SJSA1 (cell line): ENCODE results near the gene TGM1. TPM values are rescaled to one million over a fixed set of nuclear protein-coding genes. Genes with fewer than 3 reads are reported as not detected.
"Not testable (repeated sequence)": the region's sequence is repeated elsewhere in the genome, so short reads cannot be mapped to it uniquely, and the experiment has no call there.

ENCODE experiments used
- DNase-seq, 2 experiments: peaks; one replicate each; pipeline ENCODE4 v3.0.0-alpha.2; 2015 to 2020; ENCODE audit warnings: low spot score in 2 of 2, low read depth in 1 of 2
- H3K27ac ChIP-seq: fragments of 250-450 bp; sonication (Bioruptor Pico); 2 replicates; pipeline ENCODE4 v1.5.1; 2020; ENCODE audit warnings: mild to moderate bottlenecking, moderate library complexity
- H3K27me3 ChIP-seq: fragments of 250-450 bp; sonication (Bioruptor Pico); replicated peaks from 2 replicates; pipeline ENCODE4 v1.5.1; 2020; ENCODE audit warnings: mild to moderate bottlenecking, moderate library complexity
- H3K36me3 ChIP-seq: fragments of 250-450 bp; sonication (Bioruptor Pico); 2 replicates; pipeline ENCODE4 v1.5.1; 2020; ENCODE audit warnings: mild to moderate bottlenecking
- H3K4me1 ChIP-seq: fragments of 250-450 bp; sonication (Bioruptor Pico); replicated peaks from 2 replicates; pipeline ENCODE4 v1.6.1; 2021; ENCODE audit warnings: mild to moderate bottlenecking
- H3K4me3 ChIP-seq: fragments of 250-450 bp; sonication (Bioruptor Pico); 2 replicates; pipeline ENCODE4 v1.5.1; 2020; ENCODE audit warnings: mild to moderate bottlenecking
- H3K9me3 ChIP-seq: fragments of 250-450 bp; sonication (Bioruptor Pico); replicated peaks from 2 replicates; pipeline ENCODE4 v1.5.1; 2020; ENCODE audit warnings: mild to moderate bottlenecking
- total RNA-seq: library from RNA; depleted of rRNA; stranded (reverse); fragments of >200 nt; shearing (Covaris generic); gene quantifications from 2 replicates; pipeline ENCODE4 v1.2.3, GENCODE V29; 2014

Gene TGM1
- total RNA-seq, 1 experiment from 2014 or later: 0.76 TPM

- Histone ChIP-seq H3K4me3 (no peak overlapping the region), H3K36me3 (peaks cover 60% of the 10 kb centered on the region), H3K27ac (no peak overlapping the region), H3K4me1 (peaks cover 19% of the 10 kb centered on the region), H3K27me3 (no peaks in the 10 kb centered on the region), H3K9me3 (no peaks in the 10 kb centered on the region)
- DNase-seq: no peak
Measured at GRCh38 chr14:24234095-24235005, 28.6 kb downstream of the TGM1 start.

GRCh38 chr14:24233538-24233866 lies 29.5 kb downstream of the TGM1 start:
- Histone ChIP-seq H3K9me3 (no peaks in the 10 kb centered on the region), H3K27ac (no peak overlapping the region), H3K4me3 (peak overlapping the region; percentile 60), H3K4me1 (peaks cover 19% of the 10 kb centered on the region), H3K27me3 (no peaks in the 10 kb centered on the region), H3K36me3 (peaks cover 52% of the 10 kb centered on the region)
- DNase-seq: no peak

GRCh38 chr14:24232645-24233537 lies 30.1 kb downstream of the TGM1 start, which contains the start of gene GMPR2:
Gene GMPR2, plus strand, starts transcription at chr14:24232929. Its CDS starts 325 bp downstream, at chr14:24233254.
- Histone ChIP-seq H3K36me3 (peaks cover 50% of the 10 kb centered on the region), H3K27me3 (no peaks in the 10 kb centered on the region), H3K27ac (peak within 1 kb of the TSS; percentile 76), H3K9me3 (no peaks in the 10 kb centered on the region), H3K4me3 (peak within 1 kb of the TSS; percentile 60), H3K4me1 (peaks cover 19% of the 10 kb centered on the region)
- no peak for DNase-seq

- Histone ChIP-seq H3K27me3 (no peaks in the 10 kb centered on the region), H3K27ac (peak within 1 kb of the TSS; percentile 76), H3K36me3 (peaks cover 46% of the 10 kb centered on the region), H3K9me3 (no peaks in the 10 kb centered on the region), H3K4me3 (peak within 1 kb of the TSS; percentile 60), H3K4me1 (peaks cover 19% of the 10 kb centered on the region)
- DNase-seq: peak; percentile 91 to 93
Measured at GRCh38 chr14:24232121-24232644, 30.8 kb downstream of the TGM1 start, which contains the start of gene NEDD8. Gene NEDD8, minus strand, starts transcription at chr14:24232367. Its CDS starts 100 bp downstream, at chr14:24232267.

GRCh38 chr14:24231263-24232120 lies 31.5 kb downstream of the TGM1 start:
- no peaks in the 10 kb centered on the region for H3K27me3 ChIP-seq
- peak overlapping the region; percentile 76; the same call in 1 of the 2 replicates for H3K27ac ChIP-seq
- peaks cover 40% of the 10 kb centered on the region for H3K36me3 ChIP-seq
- H3K9me3 ChIP-seq: no peaks in the 10 kb centered on the region
- no peak for DNase-seq
- H3K4me3 ChIP-seq: peak overlapping the region; percentile 60
- peaks cover 19% of the 10 kb centered on the region for H3K4me1 ChIP-seq

GRCh38 chr14:24228902-24229301 lies 34.1 kb downstream of the TGM1 start:
- Histone ChIP-seq H3K36me3 (peaks cover 26% of the 10 kb centered on the region), H3K27me3 (no peaks in the 10 kb centered on the region), H3K4me1 (peaks cover 28% of the 10 kb centered on the region), H3K27ac (no peak overlapping the region), H3K9me3 (no peaks in the 10 kb centered on the region), H3K4me3 (no peak overlapping the region)
- DNase-seq: no peak

- Histone ChIP-seq H3K9me3 (no peaks in the 10 kb centered on the region), H3K4me3 (no peak overlapping the region), H3K4me1 (peaks cover 21% of the 10 kb centered on the region), H3K36me3 (peaks cover 27% of the 10 kb centered on the region), H3K27ac (no peak overlapping the region), H3K27me3 (no peaks in the 10 kb centered on the region)
- DNase-seq: no peak
Measured at GRCh38 chr14:24226473-24226872, 36.5 kb downstream of the TGM1 start.

GRCh38 chr14:24224618-24225071 lies 38.3 kb downstream of the TGM1 start:
- H3K4me1 ChIP-seq: peaks cover 18% of the 10 kb centered on the region
- no peaks in the 10 kb centered on the region for H3K9me3 ChIP-seq
- DNase-seq: peak; percentile 57 to 68
- H3K36me3 ChIP-seq: peaks cover 21% of the 10 kb centered on the region
- no peak overlapping the region for H3K4me3 ChIP-seq
- peak overlapping the region; percentile 40 for H3K27ac ChIP-seq
- no peaks in the 10 kb centered on the region for H3K27me3 ChIP-seq

- Histone ChIP-seq H3K4me1 (peaks cover 18% of the 10 kb centered on the region), H3K36me3 (peaks cover 21% of the 10 kb centered on the region)
- not testable (repeated sequence) for H3K27ac ChIP-seq, H3K4me3 ChIP-seq, H3K27me3 ChIP-seq, H3K9me3 ChIP-seq, DNase-seq
Measured at GRCh38 chr14:24222987-24223386, 40.0 kb downstream of the TGM1 start.

- H3K9me3 ChIP-seq: no peaks in the 10 kb centered on the region
- H3K36me3 ChIP-seq: peaks cover 24% of the 10 kb centered on the region
- no peaks in the 10 kb centered on the region for H3K27me3 ChIP-seq
- H3K27ac ChIP-seq: no peak overlapping the region
- H3K4me3 ChIP-seq: no peak overlapping the region
- peaks cover 10% of the 10 kb centered on the region for H3K4me1 ChIP-seq
- DNase-seq: no peak
Measured at GRCh38 chr14:24219521-24219920, 43.5 kb downstream of the TGM1 start.

GRCh38 chr14:24219080-24219479 lies 43.9 kb downstream of the TGM1 start:
- H3K4me3 ChIP-seq: no peak overlapping the region
- DNase-seq: no peak

GRCh38 chr14:24216876-24217275 lies 46.1 kb downstream of the TGM1 start:
- not testable (repeated sequence) for H3K27ac ChIP-seq, H3K9me3 ChIP-seq, H3K4me3 ChIP-seq

More at GRCh38 chr14:24219080-24219479, 43.9 kb downstream of the TGM1 start:
- H3K36me3 ChIP-seq: peaks cover 26% of the 10 kb centered on the region
- peaks cover 6% of the 10 kb centered on the region for H3K4me1 ChIP-seq
- no peak overlapping the region for H3K27ac ChIP-seq
- no peaks in the 10 kb centered on the region for H3K9me3 ChIP-seq
- no peaks in the 10 kb centered on the region for H3K27me3 ChIP-seq

GRCh38 chr14:24216345-24216699 lies 46.7 kb downstream of the TGM1 start:
- Histone ChIP-seq H3K4me3 (peak overlapping the region; percentile 47; the same call in 1 of the 2 replicates), H3K36me3 (peaks cover 35% of the 10 kb centered on the region), H3K4me1 (peaks cover 13% of the 10 kb centered on the region), H3K9me3 (no peaks in the 10 kb centered on the region), H3K27me3 (no peaks in the 10 kb centered on the region), H3K27ac (no peak overlapping the region)
- DNase-seq: peak in 1 of 2 experiments; percentile 19

More at GRCh38 chr14:24216876-24217275, 46.1 kb downstream of the TGM1 start:
- H3K27me3 ChIP-seq, DNase-seq: not testable (repeated sequence)
- peaks cover 29% of the 10 kb centered on the region for H3K36me3 ChIP-seq
- peaks cover 13% of the 10 kb centered on the region for H3K4me1 ChIP-seq
